ENCODE results near the gene PANK1.
"Not testable (repeated sequence)": the region's sequence is repeated elsewhere in the genome, so short reads cannot be mapped to it uniquely, and the experiment has no call there.

The PANK1 gene

GRCh38 chr10:89576022-89576421 is 69.0 kb downstream of the PANK1 start:
- no peak for DNase-seq (ENCODE audit: low read depth in 2 of 3, low spot score in 1 of 3)

- DNase-seq (ENCODE audit: low read depth in 2 of 3, low spot score in 1 of 3), result no peak
These were observed 70.0 kb downstream of the PANK1 start for GRCh38 chr10:89575031-89575430.

DNA sequence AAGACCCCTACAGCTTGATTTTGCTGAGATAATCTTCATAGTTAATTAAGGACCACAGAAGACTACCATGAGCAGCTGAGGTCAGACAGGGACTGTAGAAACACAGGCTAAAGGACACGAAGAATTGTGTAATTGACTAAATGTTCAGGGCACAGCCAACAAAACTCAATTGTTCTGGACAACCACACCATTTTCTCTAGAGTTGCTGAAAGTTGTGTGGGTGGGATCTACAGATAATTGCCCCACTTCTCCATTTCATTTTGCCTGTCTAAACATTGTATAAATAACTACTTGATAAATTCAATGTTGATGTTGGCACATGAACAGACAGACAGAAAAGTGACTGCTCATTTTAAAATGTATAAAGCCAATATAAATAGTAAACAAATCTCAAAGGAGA is 70.7 kb downstream of the PANK1 start:
- DNase-seq (ENCODE audit: low read depth in 2 of 3, low spot score in 1 of 3), result no peak

- DNase-seq (ENCODE audit: low read depth in 2 of 3, low spot score in 1 of 3), result no peak
These were observed 77.3 kb downstream of the PANK1 start for GRCh38 chr10:89567576-89568245.

DNA sequence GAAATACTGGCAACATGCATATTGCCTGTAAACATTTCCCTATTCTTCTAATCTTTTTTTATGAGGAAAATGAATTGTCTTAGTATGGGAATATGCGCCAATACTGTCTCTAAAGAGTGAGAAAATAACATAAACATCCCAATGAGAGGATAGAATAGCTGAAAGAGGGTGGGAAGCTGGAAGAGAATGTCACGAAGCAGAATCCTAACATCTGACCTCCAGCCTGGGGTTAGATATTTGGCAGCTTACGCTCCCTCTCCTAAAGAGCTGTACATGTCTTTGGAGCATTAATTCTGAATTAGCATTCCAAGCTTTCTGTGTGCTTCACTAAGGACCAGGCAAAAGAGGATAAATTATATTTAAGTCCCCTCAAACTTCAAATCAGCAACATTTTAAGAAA is 78.0 kb downstream of the PANK1 start:
- DNase-seq (ENCODE audit: low read depth in 2 of 3, low spot score in 1 of 3), result no peak

DNA sequence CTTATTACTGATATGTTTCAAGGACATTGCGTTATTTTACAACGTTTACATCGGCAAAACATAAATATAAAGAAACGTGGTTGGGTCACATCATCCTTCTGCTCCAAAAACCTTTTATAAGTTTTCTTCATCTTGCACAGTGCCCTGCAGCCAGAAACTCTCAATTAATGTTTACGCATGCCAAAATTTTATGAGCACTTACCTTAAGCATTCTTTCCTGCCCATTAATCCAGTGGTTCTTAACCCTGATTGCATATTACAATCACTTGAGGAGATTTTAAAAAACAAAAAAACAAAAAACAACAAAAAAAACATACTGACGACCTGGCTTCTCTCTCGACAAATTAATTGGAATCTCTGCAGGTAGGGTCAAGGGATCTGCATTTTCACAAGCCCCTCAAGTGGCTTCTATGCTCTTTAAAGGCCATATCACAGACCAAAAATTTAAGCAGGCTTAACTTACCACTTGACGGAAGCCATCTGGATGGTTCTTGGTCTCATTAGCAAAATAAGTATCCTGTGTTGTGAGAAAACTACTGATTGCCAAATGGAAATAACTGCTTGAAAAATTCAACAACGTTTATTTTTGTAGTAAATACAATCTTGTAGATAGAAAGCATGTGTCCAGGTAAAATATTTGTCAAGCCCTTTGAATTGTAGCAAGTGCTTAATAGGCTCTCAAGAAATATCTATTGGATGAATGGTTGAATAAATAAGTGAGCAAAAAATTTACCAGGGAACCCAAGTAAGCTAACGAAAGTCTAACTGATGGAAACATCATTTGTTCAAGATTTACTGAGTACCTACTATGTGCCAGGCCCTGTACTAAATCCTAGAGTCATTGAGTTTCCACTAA is 78.7 kb downstream of the PANK1 start:
- DNase-seq (ENCODE audit: low read depth in 2 of 3, low spot score in 1 of 3), result no peak

- DNase-seq (ENCODE audit: low read depth in 2 of 3, low spot score in 1 of 3), result no peak
These were observed 79.9 kb downstream of the PANK1 start for GRCh38 chr10:89565180-89565579.

DNA sequence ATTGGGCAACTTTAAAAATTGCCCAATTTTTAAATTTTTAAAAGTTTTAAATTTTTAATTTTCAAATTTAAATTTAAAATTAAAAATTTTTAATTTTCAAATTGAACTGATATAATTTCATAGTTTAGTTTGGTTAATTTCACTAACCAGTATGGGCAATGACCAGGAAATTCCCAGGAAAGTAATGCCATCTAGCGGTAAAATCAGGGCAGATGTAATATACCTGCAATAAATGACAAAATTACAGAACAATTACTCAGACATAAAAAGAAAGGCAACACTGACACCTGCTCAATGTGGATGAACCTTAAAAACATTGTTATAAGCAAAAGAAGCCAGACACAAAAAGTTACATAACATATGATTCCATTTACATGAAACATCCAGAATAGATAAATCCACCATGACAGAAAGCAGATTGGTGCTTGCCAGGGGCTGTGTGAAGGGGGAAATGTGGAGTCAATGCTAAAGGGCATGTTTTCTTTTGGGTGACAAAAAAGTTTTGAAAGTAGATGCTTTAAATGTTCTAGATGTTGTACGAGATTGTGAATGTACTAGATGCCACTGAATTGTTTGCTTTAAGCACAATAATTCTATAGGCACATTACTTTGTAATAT is 81.1 kb downstream of the PANK1 start:
- DNase-seq (ENCODE audit: low read depth in 2 of 3, low spot score in 1 of 3), result peak in 1 of 3 donors; percentile 17

GRCh38 chr10:89563311-89563710 is 81.7 kb downstream of the PANK1 start:
- DNase-seq (ENCODE audit: low read depth in 2 of 3, low spot score in 1 of 3), result no peak

GRCh38 chr10:89556600-89556999 is 88.4 kb downstream of the PANK1 start:
- DNase-seq (ENCODE audit: low read depth in 2 of 3, low spot score in 1 of 3), result no peak

GRCh38 chr10:89555688-89556445 is 89.2 kb downstream of the PANK1 start:
- DNase-seq (ENCODE audit: low read depth in 2 of 3, low spot score in 1 of 3), result no peak

- no peak for DNase-seq (ENCODE audit: low read depth in 2 of 3, low spot score in 1 of 3)
These were observed 90.6 kb downstream of the PANK1 start for GRCh38 chr10:89554433-89554832.

DNA sequence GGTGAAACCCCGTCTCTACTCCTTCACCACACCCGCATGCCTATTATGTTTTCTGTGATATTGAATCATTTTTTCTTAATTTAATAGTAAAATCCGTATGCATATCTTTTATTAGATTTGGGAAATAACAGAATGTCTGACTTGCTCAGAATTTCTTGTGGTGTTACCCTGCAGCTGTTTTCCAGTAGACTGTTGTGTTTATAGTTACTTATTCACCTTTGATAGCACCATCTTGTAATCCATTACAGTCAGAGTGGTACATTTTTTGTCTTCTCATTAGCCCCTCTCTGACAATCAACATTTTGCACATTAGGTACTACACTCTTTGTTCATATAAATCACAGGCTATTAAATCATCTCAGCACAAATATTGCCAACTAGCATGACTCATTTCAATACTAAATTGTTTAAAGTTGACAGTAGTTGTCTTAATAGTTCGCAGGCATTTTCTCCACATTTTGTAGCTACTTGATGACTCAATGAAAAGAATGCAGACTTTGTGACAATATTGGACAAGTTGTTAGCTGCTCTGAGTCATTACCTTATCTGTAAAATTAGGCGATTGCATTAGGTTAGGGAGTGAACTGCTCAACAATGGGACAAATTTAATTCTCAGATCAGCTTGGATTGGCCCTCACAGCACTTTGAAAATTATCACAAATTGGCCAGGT is 91.8 kb downstream of the PANK1 start:
- no peak for DNase-seq (ENCODE audit: low read depth in 2 of 3, low spot score in 1 of 3)

DNA sequence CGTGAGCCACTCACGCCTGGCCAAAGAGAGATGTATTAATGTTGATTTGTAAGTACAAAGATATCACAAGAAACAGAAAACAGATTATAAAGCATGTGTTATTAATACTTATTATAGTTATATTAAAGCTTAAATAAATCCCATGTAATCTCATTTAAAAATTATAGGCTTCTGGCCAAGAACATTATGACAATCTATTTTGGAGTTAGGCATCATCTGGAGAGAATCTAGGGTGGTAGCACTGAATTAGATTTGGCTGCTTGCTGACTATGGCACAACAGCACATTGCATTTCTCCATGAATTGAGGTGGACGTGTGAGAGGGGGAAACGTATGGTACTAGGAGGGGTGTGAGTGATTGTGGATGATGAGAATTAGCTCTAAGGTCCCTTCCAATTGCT is 92.8 kb downstream of the PANK1 start:
- no peak for DNase-seq (ENCODE audit: low read depth in 2 of 3, low spot score in 1 of 3)

GRCh38 chr10:89550509-89550908 is 94.5 kb downstream of the PANK1 start:
- DNase-seq (ENCODE audit: low read depth in 2 of 3, low spot score in 1 of 3), result no peak

DNA sequence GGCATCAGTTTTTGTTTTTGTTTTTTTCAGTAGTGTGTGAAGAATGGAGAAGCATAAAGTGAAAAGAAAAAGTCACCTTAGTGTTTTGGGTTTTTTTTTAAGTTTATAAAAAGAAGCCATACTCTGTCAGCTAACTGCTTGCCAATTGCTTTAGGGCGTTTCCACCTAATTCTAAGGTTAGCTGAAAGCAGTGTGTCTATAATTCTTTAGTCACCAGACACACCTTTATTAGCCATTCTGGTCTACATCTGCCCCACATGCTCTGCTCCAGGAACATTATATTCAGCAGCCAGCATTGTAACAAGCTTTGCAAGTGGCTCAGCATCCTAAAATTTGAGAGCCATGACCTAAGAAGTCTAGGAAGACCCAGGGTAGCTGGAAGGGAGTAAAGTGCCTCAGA is 95.5 kb downstream of the PANK1 start:
- DNase-seq (ENCODE audit: low read depth in 2 of 3, low spot score in 1 of 3), result no peak

DNA sequence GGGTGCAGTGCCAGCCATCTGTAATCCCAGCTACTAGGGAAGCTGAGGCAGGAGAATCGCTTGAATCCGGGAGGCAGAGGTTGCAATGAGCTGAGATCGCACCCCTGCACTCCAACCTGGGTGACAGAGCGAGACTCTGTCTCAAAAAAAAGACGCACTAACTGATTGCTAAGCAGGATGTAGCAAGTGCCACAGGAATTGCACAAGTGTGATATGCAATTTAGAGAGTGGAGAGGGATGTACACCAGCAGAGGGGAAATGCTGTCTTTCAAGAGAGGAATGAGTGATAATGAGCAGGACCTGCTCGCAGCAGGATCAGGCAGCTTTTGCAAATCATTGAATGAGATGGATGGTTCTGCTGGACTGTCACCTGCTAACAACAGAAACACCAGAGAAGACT is 96.4 kb downstream of the PANK1 start:
- no peak for DNase-seq (ENCODE audit: low read depth in 2 of 3, low spot score in 1 of 3)

- no peak for DNase-seq (ENCODE audit: low read depth in 2 of 3, low spot score in 1 of 3)
These were observed 97.1 kb downstream of the PANK1 start for GRCh38 chr10:89547853-89548513.

DNA sequence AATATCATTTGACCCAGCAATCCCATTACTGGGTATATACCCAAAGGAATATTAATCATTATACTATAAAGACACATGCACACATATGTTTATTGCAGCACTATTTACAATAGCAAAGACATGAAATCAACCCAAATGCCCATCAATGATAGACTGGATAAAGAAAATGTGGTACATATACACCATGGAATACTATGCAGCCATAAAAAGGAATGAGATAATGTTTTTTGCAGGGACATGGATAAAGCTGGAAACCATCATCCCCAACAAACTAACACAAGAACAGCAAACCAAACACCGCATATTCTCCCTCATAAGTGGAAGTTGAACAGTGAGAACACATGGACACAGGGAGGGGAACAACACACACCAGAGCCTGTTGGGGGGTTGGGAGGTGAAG is 98.4 kb downstream of the PANK1 start:
- DNase-seq (ENCODE audit: low read depth in 2 of 3, low spot score in 1 of 3), result not testable (repeated sequence)

DNA sequence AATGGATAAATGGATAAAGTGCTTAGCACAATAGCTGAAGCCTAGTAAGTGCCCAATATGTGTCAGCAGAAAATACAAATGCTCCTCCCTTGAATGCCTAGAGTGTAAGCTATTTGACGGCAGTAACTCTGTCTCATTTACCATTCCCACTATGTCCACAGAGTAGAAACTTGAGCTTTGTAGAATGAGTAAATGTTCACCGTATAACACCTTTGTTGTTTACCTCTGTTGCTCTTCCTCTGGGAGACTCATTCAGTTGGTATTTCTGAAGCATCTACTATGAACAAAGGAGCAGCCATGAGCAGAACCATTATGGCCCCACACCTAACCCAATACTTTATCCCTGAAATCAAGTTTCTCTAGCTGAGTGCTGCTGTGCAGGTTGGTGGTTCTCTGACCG is 101.2 kb downstream of the PANK1 start:
- DNase-seq (ENCODE audit: low read depth in 2 of 3, low spot score in 1 of 3), result no peak
